Body of pancreas (tissue), 4 donors: ENCODE data around the gene CFAP299. TPM values are rescaled to one million over a fixed set of nuclear protein-coding genes. Genes with fewer than 3 reads are reported as not detected.

ENCODE experiments used
- ATAC-seq: fragments of 150-250 bp; one replicate; pipeline ENCODE4 v1.9.1; 2016
- DNase-seq, 4 donors: peaks; one replicate each; pipeline ENCODE4 v3.0.0-alpha.2; 2019
- H3K27ac ChIP-seq, 4 donors: fragments of 200-600 bp; sonication (generic); 1 replicate in 3 of 4; 2 replicates in 1 of 4; pipeline versions ENCODE4 v1.5.1 to v1.6.1; 2016 to 2019; ENCODE audit warnings: mild to moderate bottlenecking in 1 of 4, mixed read lengths in 1 of 4, moderate library complexity in 1 of 4
- H3K27me3 ChIP-seq, 2 donors: fragments of 200-600 bp; sonication (generic); one replicate each; pipeline ENCODE4 v1.6.0; 2016; ENCODE audit warnings: mild to moderate bottlenecking in 1 of 2
- H3K36me3 ChIP-seq, 2 donors: fragments of 200-600 bp; sonication (generic); replicated peaks in 1 of 2; 2 replicates each; pipeline ENCODE4 v1.5.1; 2016; ENCODE audit warnings: low read depth in 2 of 2; ENCODE audit not compliant: insufficient read depth in 1 of 2
- H3K4me1 ChIP-seq: fragments of 200-600 bp; sonication (generic); one replicate; pipeline ENCODE4 v1.6.0; 2016
- H3K4me3 ChIP-seq, 2 donors: fragments of 200-600 bp; sonication (generic); 1 replicate in 1 of 2; 2 replicates in 1 of 2; pipeline ENCODE4 v1.5.1; 2016 to 2019
- H3K9me3 ChIP-seq, 3 donors: fragments of 200-600 bp; sonication (generic); 1 replicate in 2 of 3; 2 replicates in 1 of 3; pipeline ENCODE4 v1.5.1; 2016
- CTCF ChIP-seq, 7 experiments: fragments of 450-650 bp in 4 of 7; fragments of 200-600 bp in 3 of 7; sonication (generic) in 3 of 7; IDR thresholded peaks; one replicate each; pipeline ENCODE4 v1.5.1; 2016 to 2019; ENCODE audit warnings: antibody characterized with exemption in 7 of 7
- POLR2A ChIP-seq, 3 donors: fragments of 450-650 bp; IDR thresholded peaks; one replicate each; pipeline ENCODE4 v1.6.1; 2016; ENCODE audit warnings: antibody characterized with exemption in 3 of 3, mild to moderate bottlenecking in 2 of 3
- WGBS, 2 donors: methylation state at CpG; one replicate each; pipeline ENCODE4 v1.1.5; 2017; 5-methylcytosine and 5-hydroxymethylcytosine counted together
- intact Hi-C: fragments of 100-400 bp; cut with DNase I; formaldehyde crosslinking; loops from one replicate; pipeline ENCODE4 v1.15.1; 2023
- total RNA-seq, 2 donors: library from RNA; depleted of rRNA; stranded (reverse); fragments of >200 nt; gene quantifications; one replicate each; pipeline ENCODE4 v1.1.0, GENCODE V29; 2016

Gene CFAP299
- total RNA-seq, 2 donors from 2014 or later = not detected

- no peaks in the 10 kb centered on the region for H3K4me1 ChIP-seq
- no peaks in the 10 kb centered on the region for H3K27me3 ChIP-seq
- WGBS, 2 donors = 66 to 82% methylated on average over 4 of the region's 4 CpGs
Observed at GRCh38 chr4:80489798-80490197, 154.3 kb downstream of the CFAP299 start.

DNA sequence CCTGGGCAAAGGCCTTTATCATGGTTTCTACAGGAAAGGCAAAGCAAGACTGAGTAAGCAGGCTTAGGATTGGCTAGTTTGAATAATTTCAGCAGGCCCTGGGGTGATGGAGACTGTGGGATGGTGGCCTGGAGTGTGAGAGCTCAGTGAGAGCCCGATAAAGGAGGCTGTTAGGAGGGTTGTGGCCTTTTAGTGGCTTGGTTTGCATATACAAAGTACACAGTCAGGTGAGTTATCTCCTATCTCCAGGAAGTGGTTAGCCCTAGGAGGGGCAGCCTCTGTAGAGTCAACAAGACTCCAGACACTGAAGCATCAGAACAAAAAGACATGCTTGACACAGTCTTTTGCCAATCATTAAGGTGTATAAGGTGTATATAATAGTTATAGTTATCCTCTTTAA lies 157.2 kb downstream of the CFAP299 start:
- Histone ChIP-seq H3K36me3 (no peaks in the 10 kb centered on the region), H3K27me3 (no peaks in the 10 kb centered on the region), H3K4me1 (no peaks in the 10 kb centered on the region), H3K27ac (no peak overlapping the region), H3K4me3 (no peak overlapping the region), H3K9me3 (peaks cover 0 to 2% (median 0%) of the 10 kb centered on the region in 3 donors)
- 33 to 41% methylated on average over 1 of the region's 1 CpG for WGBS, 2 donors
- ATAC-seq = peak; percentile 21
- TF ChIP-seq POLR2A (IDR thresholded peaks at IDR 0.05) (no peak), CTCF (IDR thresholded peaks at IDR 0.05) (no peak)
- intact Hi-C loops = no loop called here
- peak in 1 of 4 donors; percentile 5 for DNase-seq

More at GRCh38 chr4:80489798-80490197, 154.3 kb downstream of the CFAP299 start:
- H3K4me3 ChIP-seq = no peak overlapping the region
- H3K9me3 ChIP-seq = no peaks in the 10 kb centered on the region
- intact Hi-C loops = no loop called here
- TF ChIP-seq POLR2A (IDR thresholded peaks at IDR 0.05) (no peak), CTCF (IDR thresholded peaks at IDR 0.05) (no peak)
- DNase-seq = no peak
- no peak for ATAC-seq
- no peak overlapping the region for H3K27ac ChIP-seq
- H3K36me3 ChIP-seq = no peaks in the 10 kb centered on the region

DNA sequence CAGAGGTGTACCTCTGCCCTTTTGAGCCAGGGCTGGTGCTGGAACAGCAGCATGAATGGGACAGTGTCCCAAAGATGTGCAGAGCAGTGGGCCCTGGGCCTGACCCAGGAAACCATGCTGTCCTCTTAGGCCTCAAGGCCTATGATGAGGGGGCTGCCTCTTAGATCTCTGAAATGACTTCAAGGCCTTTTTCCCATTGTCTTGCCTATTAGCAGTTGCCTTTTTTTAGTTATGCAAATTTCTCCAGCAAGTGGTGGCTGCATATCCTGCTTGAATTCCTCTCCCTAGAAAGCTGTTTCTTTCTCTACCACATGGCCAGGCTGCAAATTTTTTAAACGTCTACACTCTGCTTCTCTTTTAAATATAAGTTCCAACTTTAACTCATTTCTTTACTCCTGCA lies 160.3 kb downstream of the CFAP299 start:
- DNase-seq (no peak), ATAC-seq (no peak)
- intact Hi-C loops = no loop called here
- Histone ChIP-seq H3K36me3 (no peaks in the 10 kb centered on the region), H3K4me3 (no peak overlapping the region), H3K4me1 (no peaks in the 10 kb centered on the region), H3K27ac (no peak overlapping the region), H3K9me3 (peaks cover 0 to 3% (median 0%) of the 10 kb centered on the region in 3 donors), H3K27me3 (no peaks in the 10 kb centered on the region)
- 48 to 55% methylated on average over 1 of the region's 1 CpG for WGBS, 2 donors
- TF ChIP-seq CTCF (IDR thresholded peaks at IDR 0.05) (no peak), POLR2A (IDR thresholded peaks at IDR 0.05) (no peak)

DNA sequence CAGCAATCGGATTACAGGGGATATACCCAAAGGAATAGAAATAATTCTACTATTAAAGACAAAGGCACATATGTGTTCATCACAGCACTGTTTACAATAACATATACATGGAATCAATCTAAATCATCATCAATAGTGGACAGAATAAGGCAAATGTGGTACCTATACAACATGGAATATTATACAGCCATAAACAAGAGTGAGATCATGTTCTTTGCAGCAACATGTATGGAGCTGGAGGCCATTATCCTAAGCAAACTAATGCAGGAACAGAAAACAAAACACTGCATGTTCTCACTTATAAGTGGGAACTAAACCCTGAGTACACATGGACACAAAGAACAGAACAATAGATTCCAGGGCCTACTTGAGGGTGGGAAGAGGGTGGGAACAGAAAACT lies 163.2 kb downstream of the CFAP299 start:
- Histone ChIP-seq H3K4me1 (no peaks in the 10 kb centered on the region), H3K27ac (no peak overlapping the region), H3K9me3 (peaks cover 0 to 3% (median 0%) of the 10 kb centered on the region in 3 donors), H3K27me3 (no peaks in the 10 kb centered on the region), H3K36me3 (no peaks in the 10 kb centered on the region), H3K4me3 (no peak overlapping the region)
- WGBS, 2 donors = 39 to 65% methylated on average over 1 of the region's 1 CpG
- no peak for TF ChIP-seq POLR2A (IDR thresholded peaks at IDR 0.05)
- no peak for TF ChIP-seq CTCF (IDR thresholded peaks at IDR 0.05)
- intact Hi-C loops = no loop called here
- DNase-seq (no peak), ATAC-seq (no peak)

GRCh38 chr4:80500613-80501012 lies 165.1 kb downstream of the CFAP299 start:
- Histone ChIP-seq H3K4me3 (no peak overlapping the region), H3K36me3 (no peaks in the 10 kb centered on the region), H3K9me3 (peaks cover 0 to 3% (median 0%) of the 10 kb centered on the region in 3 donors), H3K27me3 (no peaks in the 10 kb centered on the region), H3K27ac (no peak overlapping the region), H3K4me1 (no peaks in the 10 kb centered on the region)
- intact Hi-C loops = no loop called here
- DNase-seq (peak in 1 of 4 donors; percentile 5), ATAC-seq (no peak)
- no peak for TF ChIP-seq POLR2A (IDR thresholded peaks at IDR 0.05)
- TF ChIP-seq CTCF (IDR thresholded peaks at IDR 0.05) = no peak
- WGBS, 2 donors = 28 to 54% methylated on average over 4 of the region's 4 CpGs
